HG02970 (cell line): ENCODE results near the gene SSR1.

Source experiments
- ATAC-seq: cut with Tn5 transposase; IDR thresholded peaks from one replicate; pipeline ENCODE4 v1.9.1; 2021; ENCODE audit warnings: mild to moderate bottlenecking, moderate library complexity, moderate number of reproducible peaks; ENCODE audit not compliant: unreplicated experiment, low FRiP score

Gene SSR1

DNA sequence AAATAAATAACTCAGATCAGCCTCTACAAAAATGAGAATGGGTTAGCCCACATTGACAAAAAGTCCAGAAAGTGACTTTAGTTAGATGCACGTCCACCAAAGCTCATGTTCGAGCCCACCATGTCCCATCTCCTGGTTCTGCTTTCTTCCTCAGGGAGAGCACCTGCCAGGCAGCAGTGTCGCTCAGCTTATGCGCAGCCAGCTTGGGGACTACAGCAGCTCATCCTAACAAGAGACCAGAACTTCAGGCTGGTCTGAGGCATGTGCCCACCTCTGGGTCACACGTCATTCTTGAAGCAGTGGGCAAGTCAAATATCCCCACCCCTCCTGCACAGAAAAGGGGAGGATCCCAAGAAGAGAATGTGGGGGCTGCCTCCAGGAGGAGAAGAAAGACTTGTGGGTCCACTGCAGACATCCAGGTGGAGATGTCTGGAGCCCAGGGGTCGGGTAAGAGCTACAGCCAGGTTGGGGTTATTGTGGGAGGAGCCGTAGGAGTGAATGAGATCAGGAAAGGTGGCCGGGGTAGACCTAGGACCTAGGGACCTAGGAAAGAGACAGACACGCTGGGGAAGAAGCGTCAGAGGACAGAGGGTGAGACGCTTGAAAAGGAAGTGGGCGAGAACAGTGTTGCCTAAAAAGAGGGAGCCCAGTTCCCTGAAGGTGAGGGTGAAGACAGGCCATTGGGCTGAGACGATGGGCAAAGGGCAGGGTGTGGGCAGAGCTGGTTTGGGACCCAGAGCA, 52.5 kb downstream of the SSR1 start:
- ATAC-seq, result no peak

DNA sequence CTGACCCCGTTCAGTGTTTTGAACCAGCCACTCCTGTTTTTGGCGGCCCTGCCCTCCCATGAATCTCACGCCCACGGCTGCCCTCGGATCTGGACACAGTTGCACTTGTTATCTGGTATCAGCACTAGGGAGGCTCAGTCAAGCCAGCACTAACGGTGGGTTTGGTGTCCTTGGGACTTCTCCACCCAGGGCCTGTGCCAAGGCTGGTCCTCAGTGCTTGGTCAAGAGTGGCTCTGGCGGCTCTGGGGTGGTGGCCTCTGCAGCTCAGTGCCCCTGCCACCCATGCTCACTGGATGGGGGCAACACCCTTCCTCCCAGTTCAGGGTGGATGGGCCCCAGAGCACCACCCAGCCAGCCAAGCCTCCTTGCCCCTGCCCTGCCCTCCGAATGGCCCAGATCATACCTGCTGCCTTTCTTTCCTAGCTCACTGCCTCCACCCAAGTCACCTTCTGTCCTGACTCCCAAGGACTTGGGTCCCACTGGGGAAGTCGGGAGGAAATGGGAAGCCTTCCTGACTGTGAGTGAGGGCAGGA, 54.7 kb downstream of the SSR1 start:
- ATAC-seq, result no peak

DNA sequence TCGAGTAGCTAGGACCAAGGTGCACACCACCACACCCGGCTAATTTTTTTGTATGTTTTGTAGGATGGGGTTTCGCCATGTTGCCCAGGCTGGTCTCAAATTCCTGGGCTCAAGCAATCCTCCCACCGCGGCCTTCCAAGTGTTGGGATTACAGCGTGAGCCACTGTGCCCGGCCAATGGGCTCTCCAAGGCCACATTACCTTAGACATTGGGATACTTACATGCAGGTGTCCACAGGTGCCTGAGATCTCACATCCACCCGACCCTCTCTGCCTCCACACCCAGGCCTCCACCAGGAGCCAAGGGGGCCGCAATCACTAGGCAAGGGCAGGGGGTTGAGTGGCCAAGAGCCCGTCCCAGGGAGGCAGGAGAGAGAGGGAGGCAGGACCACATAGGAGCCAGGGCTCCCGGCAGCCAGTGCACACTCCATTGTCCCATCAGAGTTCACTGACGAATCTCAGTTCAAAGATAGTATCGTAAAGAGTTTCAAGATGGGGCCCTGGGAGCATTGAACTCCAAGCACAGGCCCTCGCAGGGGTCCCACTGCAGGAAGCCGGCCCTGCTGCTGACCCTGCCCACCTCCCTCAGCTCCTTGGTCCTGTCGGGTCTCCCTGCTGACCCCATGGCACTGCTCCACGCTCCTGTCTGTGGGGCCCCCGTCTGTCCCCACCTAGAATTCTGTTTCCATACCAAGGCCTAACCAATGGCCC, 55.3 kb downstream of the SSR1 start:
- no peak for ATAC-seq

DNA sequence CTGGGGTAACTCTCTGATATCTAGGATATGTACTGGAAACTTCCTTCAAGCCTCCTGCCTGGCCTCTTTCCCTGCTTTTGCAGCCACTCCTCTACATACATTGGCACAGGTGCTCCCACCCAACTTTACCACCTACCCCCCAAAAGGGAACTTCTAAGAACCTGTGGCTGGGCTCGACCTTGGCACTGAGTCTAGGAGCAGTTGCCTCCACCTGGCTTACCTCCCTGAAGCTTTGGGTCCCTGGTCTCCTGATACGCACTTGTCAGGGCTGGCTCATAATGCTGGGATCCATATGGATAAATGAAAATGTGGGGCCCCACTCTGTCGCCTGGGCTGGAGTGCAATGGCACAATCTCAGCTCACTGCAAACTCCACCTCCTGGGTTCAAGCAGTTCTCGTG, 56.2 kb downstream of the SSR1 start:
- ATAC-seq, result no peak

DNA sequence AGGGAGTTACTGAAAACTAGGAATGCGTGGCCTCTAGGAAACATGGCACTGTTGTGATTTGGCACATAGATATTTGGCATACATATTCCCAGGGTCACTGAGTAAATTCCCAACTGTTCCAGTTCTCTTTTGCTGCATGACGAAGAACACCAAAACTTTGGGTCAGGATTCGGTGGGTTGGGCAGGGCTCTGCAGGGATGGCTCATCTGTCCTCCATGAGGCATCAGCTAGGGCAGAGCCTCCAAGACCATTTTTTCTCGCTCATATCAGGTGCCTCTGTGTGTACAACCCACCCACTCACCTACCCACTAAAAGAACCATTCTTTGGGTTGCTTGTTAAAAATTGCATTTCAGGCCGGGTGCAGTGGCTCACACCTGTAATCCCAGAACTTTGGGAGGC, 57.1 kb downstream of the SSR1 start:
- no peak for ATAC-seq

DNA sequence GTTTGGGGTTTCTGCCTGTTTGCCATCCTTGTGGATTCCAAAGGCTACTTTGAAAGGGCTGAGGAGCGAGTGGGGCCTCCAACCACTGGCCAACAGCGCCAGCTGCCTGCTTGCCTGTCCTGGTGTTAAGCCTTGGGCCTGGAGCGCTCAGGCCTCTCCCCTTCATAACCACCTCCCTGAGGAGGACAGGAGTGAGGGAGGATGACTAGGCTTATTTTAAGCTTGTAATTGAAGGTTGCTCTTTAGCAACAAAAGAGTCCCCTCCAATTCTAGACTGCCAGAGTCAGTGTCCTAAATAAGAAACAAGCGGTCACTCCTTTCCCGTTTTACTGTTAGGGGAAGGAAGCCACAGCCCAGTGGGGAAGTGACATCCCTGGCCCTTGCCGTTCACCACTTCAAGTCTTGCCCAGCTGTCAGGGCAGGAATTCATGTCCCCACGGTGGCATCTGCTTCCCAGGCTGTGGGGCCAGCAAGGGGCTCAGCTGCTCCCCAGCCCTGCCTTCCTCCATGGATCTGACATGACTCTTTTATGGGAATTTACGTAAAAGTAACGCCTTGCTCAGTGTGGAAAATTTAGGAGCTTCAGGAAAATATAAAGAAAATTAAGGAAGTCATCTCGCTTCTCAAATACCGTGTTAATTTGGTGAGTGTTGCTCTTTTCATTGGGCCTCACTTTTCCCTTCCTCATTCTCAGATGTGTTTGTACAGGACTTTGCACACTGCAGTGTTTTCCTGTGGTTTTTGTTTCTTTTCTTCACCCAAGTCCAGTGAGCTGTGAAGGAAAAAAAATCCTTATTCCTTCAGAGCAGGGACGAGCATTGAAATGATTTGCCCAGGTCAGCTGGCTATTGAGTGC, 57.8 kb downstream of the SSR1 start:
- no peak for ATAC-seq

DNA sequence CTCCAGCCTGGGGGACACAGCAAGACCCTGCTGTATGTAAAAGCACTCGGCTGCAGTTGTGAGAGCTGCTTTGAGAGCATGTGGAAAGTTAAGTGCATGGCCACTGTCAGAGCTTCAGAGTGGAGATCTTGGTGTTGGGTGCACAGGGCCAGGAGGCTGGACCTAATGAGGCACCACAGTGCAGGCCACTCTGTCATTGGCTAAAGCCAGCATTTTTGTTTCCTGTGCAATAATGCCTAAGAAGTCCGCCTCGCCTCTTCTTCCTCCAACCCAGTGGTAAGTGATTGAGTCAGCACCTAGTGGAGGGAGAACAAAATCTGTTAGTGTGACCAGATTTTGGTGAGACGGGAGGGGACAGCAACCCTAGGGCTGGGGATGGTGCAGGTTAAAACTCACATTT, 60.6 kb downstream of the SSR1 start:
- no peak for ATAC-seq

DNA sequence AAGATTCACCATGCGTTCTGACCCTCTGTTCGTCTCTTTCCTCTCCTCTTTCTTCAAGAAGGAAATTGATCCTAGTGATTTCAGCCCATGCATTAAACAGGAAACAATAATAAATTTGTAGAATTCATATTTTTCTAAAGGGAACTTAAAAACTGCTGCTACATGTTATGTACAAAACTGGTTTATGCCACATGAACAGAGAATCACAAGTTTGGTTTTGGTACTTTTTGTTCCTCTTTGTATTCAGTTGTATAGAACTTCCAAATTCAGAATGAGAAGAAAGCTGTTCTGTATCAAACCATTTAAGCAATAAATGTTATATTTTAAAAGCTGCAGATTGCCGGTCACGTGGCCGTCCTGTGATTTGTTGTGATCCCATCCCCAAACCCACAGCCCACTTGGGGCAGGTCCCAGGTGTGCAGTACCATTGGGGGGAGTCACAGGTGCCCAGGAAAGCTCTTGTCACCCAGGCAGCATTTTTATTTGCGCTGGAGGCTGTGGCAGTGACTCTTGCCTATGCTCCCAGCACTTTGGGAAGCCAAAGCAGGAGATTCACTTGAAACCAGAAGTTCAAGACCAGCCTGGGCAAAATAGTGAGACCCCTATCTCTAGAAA, 61.2 kb downstream of the SSR1 start:
- ATAC-seq, result no peak

DNA sequence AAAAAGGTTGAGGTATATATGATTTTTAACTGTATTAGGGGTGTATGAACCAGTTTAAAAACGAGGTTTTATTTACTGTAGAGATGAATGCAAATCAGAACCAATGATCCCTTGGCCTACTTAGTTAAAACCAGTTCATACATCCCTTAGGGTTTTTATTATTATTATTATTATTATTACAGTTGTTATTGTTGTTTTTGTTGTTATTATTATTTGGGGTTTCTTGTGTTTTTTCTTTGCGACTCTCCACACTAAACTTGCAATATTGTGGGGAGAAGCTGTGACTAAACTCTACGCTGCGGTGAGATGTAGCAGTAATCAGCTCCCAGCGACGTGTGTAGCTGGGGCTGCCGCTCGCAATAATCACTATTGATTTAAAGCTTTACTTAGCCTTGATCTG, 62.2 kb downstream of the SSR1 start:
- no peak for ATAC-seq

DNA sequence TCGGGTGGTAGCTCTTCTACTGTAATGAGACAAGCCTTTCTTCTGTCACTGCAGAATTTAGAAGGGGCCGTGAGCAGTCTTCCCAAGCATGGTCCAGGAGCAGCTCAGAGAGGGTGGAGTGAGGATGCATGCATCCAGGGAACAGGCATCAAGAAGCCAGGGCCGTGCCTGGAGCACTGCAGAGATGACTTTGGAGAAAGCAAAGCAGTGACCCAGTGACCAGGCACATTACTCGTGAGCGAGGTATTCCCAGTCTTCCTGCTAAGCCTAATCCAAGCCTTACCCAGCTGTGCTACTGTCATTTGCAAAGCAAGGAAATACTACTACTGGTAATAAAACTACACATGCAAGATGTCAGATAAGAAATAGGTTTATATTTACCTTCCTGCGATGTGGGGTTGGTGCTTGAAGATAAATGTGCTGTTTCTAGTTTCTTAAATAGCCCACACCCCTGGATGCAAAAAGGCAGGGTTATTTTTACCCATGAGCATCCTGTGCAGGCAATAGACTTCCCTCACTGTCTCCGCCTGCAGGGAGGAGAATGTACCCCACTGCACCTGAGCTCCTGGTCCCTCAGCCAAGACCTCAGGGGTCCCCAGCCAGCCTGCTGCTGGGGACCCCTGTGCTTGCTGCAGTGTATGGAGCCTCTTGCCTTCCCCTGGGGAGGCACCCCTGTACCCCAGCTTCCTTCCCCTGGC, 62.9 kb downstream of the SSR1 start:
- ATAC-seq, result no peak

DNA sequence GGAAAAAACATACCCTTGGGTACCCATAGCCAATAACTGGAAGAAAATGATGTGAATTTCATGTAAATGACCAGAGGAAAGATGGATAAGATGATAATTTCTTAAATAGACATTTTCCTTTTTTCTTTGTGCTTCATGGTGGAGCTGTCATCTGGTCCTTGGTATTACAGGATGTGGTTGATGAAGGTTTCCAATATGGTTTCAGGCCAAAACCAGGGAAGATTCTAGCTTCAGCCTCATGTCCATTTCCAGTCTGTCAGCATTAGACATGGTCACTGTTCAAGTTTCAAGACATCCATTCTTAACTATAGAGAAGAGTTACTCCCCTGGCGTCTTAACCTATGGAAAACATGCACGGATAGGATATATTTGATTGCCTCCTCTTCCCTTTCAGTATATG, 63.6 kb downstream of the SSR1 start:
- no peak for ATAC-seq

DNA sequence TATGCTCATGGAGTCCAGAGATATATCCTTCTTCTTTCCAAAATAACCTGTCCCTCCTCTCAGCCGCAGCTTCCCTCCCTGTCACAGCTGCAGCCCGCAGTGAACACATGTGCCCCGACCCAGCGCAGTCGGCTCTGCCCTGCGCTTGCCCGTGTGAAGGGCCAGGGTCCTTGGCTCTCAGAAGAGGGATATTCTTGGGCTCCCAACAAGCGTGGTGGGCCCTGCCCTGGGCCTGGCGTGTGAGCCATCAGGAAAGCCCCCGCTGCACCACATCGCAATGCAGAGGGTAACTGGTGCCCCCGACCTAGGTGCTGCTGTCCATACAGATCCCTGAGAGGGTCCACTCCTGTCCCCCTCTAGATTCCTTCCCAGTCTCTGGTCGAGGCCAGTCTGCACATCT, 65.2 kb downstream of the SSR1 start:
- no peak for ATAC-seq

DNA sequence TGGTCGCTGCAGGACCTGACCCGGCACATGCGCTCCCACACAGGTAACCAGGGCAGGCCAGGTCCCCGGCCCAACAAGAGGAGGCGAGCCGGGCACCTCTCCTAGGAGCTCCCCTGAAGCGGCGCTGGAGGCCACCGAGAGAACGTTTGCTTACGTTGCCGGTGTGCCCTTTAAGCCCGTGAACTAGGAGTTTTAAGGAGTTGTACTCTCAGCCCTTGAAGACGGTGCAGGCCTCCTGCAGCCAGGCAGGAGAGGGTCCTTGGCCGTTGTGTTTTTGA, 65.9 kb downstream of the SSR1 start:
- no peak for ATAC-seq

DNA sequence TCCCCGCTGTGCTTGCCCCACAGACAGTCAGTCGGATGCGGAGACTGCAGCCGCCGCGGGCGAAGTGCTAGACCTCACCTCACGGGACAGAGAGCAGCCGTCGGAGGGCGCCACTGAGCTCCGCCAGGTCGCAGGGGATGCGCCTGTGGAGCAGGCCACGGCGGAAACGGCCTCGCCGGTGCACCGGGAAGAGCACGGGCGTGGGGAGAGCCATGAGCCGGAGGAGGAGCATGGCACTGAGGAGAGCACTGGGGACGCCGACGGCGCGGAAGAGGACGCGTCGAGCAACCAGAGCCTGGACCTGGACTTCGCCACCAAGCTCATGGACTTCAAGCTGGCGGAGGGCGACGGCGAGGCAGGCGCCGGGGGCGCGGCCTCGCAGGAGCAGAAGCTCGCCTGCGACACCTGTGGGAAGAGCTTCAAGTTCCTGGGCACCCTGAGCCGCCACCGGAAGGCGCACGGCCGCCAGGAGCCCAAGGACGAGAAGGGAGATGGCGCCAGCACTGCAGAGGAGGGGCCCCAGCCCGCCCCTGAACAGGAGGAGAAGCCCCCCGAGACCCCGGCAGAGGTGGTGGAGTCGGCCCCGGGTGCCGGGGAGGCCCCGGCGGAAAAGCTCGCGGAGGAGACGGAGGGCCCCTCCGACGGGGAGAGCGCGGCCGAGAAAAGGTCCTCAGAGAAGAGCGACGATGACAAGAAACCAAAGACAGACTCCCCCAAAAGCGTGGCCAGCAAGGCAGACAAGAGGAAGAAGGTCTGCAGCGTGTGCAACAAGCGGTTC, 66.4 kb downstream of the SSR1 start:
- no peak for ATAC-seq

DNA sequence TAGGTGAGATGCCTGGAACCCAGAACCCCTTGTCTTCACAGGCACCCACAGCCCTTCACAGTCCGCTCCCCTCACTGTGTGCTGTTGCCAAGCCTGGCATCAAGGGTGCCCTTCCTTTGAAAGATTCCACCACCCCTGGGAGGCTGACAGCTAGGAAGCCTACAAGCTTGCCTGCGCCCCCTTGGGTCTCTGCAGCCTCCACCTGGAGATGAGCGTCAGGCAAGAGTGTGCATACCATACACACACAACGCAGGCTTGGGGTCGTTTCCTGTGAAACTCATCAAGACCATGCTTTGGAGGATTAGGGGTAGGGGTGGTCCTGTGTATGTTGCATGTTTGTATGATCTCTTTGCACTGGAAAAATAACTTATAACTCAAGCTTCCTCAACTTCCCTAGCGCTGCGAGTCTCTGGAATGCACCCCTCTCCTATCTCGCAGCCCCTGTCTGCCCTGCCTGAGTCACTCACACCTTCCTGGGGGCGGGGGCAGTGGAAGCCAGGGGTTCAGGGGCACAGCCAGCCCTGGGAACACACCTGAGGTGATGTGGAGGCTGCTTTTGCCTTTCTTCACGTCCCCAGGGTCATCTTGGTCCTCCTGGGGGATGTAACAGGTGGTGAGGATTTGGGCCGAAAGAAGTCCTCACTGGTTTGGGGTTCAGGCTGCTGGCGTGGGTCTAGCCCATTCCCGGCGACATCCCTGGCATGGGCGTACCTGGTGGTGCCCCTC, 67.2 kb downstream of the SSR1 start:
- no peak for ATAC-seq

DNA sequence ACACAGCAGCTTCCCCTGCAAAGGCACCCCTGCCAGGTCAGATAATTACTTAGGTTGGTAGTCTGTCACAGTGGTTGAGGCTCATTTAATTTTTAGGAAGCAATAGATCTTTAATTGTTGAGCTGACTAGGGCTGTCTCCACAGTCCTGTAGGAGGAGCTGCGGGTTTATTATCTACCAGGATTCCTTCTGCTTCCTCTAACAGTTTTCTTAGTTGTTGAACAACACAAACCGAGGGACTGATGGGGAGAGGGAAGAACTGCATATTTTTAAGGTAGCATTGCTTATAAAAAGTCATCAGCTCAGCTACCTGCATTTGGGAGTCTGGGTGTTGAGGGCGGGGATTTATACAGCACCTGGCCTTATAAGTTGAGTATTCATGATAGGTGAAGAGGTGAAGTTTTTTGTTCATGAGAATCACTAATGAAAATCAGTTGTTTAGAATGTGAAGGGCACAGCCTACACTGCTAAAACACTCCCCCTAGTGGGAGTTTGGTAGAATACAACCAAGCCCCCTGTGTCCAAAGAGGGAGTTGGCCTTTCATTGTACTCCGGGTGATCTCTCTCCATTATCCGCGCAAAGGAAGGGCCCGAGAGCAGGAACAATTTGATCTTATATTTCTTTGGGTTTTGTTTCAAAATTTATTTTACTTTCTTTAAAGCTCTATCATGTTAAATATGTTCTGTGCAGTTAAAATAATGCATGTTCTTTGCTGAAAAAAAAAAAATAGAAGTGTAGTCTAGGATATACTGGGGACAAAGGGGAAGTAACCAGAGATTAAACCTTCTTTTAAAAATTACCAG, 69.6 kb downstream of the SSR1 start:
- no peak for ATAC-seq

DNA sequence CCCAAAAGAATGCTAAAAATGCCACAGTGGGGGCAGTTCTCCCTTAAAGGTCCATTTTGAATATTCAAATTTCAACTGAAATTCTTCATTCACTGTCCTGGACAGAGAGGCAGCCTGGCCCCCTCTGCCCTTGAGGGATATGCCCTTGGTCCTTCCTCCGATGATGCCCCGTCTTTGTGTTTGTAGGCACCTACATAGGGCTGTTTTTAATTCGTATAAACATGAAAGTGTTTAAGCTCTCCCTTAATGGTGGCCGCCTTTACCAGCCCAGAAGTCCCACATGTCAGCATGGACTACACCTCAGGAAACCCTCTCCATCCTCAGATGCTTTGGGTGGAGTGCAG, 70.2 kb downstream of the SSR1 start:
- no peak for ATAC-seq
